Right renal cortex interstitium (tissue), 3 donors: ENCODE results near the gene SRPK1. TPM values are rescaled to one million over a fixed set of nuclear protein-coding genes. Genes with fewer than 3 reads are reported as not detected.
"Not testable (repeated sequence)": the region's sequence is repeated elsewhere in the genome, so short reads cannot be mapped to it uniquely, and the experiment has no call there.

Experiments
- DNase-seq, 3 donors: peaks; one replicate each; pipeline ENCODE4 v3.0.0-alpha.2; 2013; ENCODE audit warnings: low read depth in 3 of 3, low spot score in 2 of 3
- polyA plus RNA-seq, 3 donors: library from polyadenylated mRNA; unstranded; fragments of 120-200 nt; gene quantifications; one replicate each; pipeline ENCODE4 v1.2.1, GENCODE V29; 2013; ENCODE audit not compliant: insufficient read length in 3 of 3

Gene SRPK1
- polyA plus RNA-seq, 3 donors: 47.8 to 52.2 (median 50.1) TPM

GRCh38 chr6:35933844-35934243, 12.9 kb upstream of the SRPK1 start:
- no peak for DNase-seq

- not testable (repeated sequence) for DNase-seq
Observed at GRCh38 chr6:35931873-35932272, 11.0 kb upstream of the SRPK1 start.

GRCh38 chr6:35931120-35931561, 10.2 kb upstream of the SRPK1 start:
- no peak for DNase-seq

- DNase-seq: no peak
Observed at GRCh38 chr6:35929601-35930000, 8.7 kb upstream of the SRPK1 start.

- no peak for DNase-seq
Observed at GRCh38 chr6:35926509-35927215, 5.8 kb upstream of the SRPK1 start.

- no peak for DNase-seq
Observed at GRCh38 chr6:35925961-35926360, 5.1 kb upstream of the SRPK1 start.

- no peak for DNase-seq
Observed at GRCh38 chr6:35924146-35924545, 3.2 kb upstream of the SRPK1 start.

GRCh38 chr6:35922139-35922554, 1.2 kb upstream of the SRPK1 start:
- peak in 1 of 3 donors; percentile 10 for DNase-seq

- peak in 1 of 3 donors; percentile 33 for DNase-seq
Observed at GRCh38 chr6:35919827-35920751, 809 bp downstream of the SRPK1 start.

GRCh38 chr6:35919085-35919826, 1.6 kb downstream of the SRPK1 start:
- no peak for DNase-seq

- DNase-seq: not testable (repeated sequence)
Observed at GRCh38 chr6:35916893-35917292, 4.0 kb downstream of the SRPK1 start.

GRCh38 chr6:35916056-35916455, 4.8 kb downstream of the SRPK1 start:
- no peak for DNase-seq

GRCh38 chr6:35914536-35914935, 6.4 kb downstream of the SRPK1 start:
- DNase-seq: no peak

GRCh38 chr6:35911871-35912653, 8.8 kb downstream of the SRPK1 start:
- DNase-seq: no peak

- not testable (repeated sequence) for DNase-seq
Observed at GRCh38 chr6:35909571-35909970, 11.3 kb downstream of the SRPK1 start.

- not testable (repeated sequence) for DNase-seq
Observed at GRCh38 chr6:35908753-35909401, 12.0 kb downstream of the SRPK1 start.

- no peak for DNase-seq
Observed at GRCh38 chr6:35907750-35908149, 13.1 kb downstream of the SRPK1 start.

GRCh38 chr6:35906499-35906846, 14.4 kb downstream of the SRPK1 start:
- DNase-seq: no peak

GRCh38 chr6:35905841-35906498, 14.9 kb downstream of the SRPK1 start:
- DNase-seq: no peak
